Measurements from ENCODE around the gene GJD3.

- TF ChIP-seq POLR2A (IDR thresholded peaks at IDR 0.05), result no peak
- TF ChIP-seq CTCF (IDR thresholded peaks at IDR 0.05), result no peak
Observed at GRCh38 chr17:40321961-40322357, 42.6 kb downstream of the GJD3 start.
